Kidney glomerular epithelial cell (primary cell): ENCODE measurements around the gene ABCC1.
"Not testable (repeated sequence)": the region's sequence is repeated elsewhere in the genome, so short reads cannot be mapped to it uniquely, and the experiment has no call there.

ENCODE experiments used
- DNase-seq: peaks from one replicate; lab custom pipeline; 2025; lab: John Stamatoyannopoulos, UW

The ABCC1 gene

DNA sequence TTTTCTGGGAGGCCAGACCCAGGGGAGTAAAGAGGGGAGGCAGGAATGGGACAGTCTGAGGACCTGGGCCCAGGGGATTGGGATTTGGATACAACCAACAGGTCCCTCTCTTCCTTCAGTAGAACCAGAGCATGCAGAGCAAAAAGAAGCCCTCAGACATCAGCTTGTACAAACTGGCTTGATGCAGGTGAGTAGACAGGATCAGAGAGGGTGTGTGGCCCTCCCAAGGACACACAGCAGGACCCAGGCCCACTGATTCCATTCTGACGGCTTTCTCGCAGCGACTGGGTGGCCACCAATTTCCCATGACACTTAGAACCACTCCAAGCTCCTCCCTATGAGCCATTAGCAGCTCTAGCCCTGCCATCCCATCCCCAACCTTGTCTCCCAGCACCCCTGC is 210.2 kb downstream of the ABCC1 start:
- DNase-seq = no peak

DNA sequence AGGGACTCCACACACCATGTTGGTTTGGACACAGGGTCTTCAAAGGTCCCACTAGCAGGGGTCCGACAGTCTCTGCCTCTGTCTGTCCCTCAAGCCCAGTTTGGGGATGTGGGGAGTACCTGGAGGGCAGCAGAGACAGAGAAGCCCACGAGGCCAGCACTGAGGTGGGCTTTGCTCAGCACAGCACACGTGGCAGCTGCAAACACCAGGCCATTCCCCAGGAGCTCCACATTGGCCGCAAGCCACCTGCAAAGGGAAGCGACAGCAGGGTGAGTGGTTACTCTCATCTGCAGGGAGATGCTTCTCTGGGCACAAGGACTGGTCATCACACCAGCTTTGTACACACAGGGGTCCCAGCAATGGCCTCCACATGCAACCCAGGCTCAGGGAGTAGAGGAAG is 211.9 kb downstream of the ABCC1 start:
- no peak for DNase-seq

DNA sequence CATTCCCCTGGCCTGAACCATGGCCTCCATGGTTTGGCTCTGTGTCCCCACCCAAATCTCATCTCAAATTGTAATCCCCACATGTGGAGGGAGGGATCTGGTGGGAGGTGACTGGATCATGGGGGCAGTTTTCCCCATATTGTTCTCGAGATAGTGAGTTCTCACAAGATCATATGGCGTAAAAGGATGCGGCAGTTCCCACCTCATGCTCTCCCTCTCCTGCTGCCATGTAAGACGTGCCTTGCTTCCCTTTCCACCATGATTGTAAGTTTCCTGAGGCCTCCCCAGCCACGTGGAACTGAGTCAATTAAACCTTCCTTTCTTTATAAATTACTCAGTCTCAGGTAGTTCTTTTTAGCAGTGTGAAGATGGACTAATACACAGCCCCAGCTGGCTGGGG is 212.4 kb downstream of the ABCC1 start:
- DNase-seq = not testable (repeated sequence)

DNA sequence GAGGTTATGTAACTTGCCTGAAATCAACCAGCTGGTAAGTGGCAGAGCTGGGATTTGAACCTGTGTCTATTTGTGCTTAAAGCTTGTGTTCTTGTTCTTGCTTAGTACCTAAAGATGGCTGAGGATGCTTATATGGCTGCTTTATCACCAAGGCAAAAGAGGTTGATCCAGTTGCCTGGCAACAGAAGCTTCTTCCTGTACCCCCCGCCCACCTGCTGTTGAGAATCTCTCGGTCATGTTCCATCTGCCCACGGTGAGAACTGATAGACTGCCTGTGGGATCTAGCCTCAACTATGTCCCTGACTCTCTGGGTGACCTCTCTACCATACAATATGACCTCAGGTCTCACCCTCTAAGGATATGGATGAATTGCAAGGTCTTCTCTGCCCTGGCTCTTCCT is 213.2 kb downstream of the ABCC1 start:
- no peak for DNase-seq

DNA sequence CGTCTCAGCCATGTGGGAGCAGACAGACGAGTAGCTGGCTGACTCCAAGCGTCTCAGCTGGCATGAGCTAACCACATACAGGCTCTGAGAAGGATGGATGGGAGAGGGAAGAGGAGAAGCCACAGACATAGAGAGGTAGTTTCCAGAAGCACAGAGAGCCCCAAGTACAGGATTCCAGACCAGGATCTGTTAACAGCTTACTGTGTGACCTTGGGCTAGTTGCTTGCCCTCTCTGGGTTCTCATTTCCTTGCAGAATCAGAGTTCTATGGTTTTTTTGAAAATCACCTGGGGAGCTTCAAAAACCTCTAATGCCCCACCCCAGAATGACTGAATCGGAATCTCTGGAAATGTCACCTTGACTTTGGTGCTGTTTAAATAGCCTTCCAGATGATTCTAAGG is 213.7 kb downstream of the ABCC1 start:
- DNase-seq = no peak

DNA sequence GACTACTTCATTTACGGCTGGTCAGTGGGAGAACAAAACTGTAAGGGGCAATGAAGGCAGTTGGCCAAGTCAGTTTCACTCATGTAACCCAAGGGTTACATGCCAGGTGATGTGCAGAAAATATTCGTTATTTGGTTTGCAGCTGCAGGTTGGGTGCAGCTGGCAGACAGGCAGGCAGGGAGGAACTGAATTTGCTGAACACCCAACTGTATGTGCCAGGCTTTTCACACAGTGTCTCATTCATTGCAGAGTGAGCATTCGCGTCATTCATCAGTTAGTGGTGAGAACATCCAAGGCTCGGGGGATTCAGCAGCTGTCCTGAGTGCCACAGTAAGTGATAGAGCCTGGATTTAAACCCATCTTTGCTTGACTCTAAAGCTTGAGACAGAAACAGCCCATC is 214.2 kb downstream of the ABCC1 start:
- DNase-seq = no peak

DNA sequence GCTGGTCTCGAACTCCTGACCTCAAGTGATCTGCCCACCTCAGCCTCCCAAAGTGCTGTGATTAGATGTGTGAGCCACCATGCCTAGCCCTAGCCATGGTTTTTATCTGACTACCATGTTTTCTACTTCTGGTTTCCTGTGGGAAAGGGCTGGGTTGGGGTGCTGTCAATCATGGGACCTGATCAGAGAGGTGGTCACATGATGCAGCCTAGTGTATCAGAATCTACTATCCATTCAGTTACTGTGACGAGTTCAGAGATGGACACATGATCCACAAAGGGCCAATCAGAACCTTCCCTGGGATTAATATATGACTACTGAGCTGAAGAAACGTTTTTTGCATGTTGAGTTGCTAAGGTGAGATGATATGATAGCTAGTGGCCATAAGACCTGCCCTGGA is 214.8 kb downstream of the ABCC1 start:
- no peak for DNase-seq

DNA sequence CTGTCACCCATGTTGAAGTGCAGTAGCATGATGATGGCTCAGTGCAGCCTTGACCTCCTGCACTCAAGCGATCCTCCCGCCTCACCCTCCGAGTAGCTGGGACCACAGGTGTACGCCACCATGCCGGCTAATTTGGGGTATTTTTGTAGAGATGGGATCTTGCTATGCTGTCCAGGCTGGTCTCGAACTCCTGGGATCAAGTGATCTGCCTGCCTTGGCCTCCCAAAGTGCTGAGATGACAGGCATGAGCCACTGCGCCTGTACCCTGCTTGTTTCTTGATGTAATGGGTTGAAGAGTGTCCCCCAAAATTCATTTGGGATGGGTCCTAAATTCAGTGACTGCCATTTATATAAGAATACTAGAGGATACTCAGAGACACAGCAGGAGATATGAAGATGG is 216.7 kb downstream of the ABCC1 start:
- no peak for DNase-seq

DNA sequence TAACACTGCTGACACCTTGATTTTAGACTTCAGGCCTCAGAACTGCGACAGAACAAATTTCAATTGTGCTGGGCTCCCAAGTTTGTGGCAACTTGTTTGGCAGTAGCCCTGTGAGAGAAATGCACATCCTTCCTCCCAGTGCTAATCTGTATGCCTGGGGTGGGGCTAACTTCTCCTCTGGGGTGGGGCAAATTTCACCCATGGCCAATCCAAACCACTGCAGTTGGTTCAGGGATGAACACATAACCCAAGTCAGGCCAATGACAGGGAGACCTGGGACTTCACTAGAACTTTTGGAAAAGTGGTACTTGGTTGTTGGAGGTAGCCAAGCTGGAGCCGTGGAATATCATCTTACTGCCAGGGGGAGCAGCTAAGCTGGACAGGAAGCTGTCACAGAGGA is 217.5 kb downstream of the ABCC1 start:
- DNase-seq = no peak

DNA sequence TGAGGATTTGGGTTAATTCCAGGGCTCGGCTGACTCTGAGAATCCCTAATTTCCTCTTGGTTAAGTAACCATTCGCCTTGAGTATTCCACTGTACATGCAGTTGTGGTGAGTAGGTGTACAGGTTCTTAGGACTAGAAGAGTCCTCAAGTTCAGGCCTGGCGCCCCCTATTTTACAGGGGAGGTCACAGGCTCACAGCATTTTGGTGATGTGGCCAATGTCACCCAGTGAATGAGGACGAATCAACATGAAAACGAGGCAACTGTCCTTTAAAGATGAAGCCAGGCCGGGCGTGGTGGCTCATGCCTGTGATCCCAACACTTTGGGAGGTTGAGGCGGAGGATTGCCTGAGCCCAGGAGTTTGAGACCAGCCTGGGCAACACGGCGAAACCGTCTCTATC is 218.5 kb downstream of the ABCC1 start:
- no peak for DNase-seq

DNA sequence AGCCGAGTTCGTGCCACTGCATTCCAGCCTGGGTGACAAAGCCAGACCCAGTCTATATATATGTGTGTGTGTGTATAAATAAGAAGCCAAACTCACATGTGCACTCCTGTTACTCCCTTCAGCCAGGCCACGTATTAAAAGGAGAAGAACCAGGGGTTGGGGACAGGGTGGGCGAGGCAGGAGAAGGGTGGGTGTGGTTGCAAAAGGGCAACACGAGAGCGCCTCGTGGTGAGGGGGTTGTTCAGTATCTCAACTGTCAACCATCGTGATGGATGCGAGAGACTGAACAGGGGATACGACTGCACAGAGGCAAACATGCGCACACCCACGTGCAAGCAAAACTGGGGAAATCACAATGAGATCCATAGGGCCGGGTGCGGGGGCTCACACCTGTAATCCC is 219.0 kb downstream of the ABCC1 start:
- DNase-seq = no peak

DNA sequence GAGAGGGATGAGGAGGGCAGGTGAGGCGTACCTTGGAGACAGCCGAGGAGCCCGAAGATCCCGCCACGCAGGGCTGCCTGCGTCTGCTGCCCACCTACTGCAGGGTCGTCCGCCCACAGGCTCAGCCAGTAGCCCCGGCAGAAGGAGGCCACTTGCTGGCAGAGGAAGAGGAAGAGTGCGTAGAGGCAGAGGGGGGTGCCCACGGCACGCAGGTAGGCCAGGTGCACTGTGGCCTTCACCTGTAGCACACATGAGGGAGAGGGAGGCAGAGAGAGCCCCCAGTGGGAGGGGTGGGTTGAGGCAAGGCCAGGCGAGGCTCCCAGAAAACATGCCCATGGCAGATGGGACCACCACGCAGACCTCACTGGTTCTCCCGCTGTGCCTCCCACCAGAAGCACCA is 220.2 kb downstream of the ABCC1 start:
- DNase-seq = no peak

DNA sequence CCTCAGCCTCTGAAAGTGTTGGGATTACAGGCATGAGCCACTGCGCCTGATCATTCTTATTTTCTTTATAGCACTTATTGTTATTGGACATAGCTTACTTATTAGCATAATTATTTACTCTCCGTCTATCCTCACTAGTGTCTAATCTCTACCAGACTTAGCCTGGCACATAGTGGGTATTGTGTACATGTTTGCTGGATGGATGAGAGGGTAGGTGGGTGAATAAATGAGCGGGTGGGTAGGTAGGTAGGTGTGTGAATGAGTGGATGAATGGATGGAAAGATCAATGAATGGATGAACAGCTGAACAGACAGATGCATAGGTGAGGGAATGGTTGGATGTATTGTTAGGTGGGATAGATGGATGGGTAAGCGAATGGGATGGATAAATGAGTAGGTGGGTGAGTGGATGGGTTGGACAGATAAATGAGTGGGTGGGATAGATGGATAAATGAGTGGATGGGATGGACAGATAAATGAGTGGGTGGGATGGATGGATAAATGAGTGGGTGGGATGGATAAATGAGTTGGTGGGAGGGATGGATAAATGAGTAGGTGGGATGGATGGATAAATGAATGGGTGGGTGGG is 222.0 kb downstream of the ABCC1 start:
- DNase-seq = no peak

DNA sequence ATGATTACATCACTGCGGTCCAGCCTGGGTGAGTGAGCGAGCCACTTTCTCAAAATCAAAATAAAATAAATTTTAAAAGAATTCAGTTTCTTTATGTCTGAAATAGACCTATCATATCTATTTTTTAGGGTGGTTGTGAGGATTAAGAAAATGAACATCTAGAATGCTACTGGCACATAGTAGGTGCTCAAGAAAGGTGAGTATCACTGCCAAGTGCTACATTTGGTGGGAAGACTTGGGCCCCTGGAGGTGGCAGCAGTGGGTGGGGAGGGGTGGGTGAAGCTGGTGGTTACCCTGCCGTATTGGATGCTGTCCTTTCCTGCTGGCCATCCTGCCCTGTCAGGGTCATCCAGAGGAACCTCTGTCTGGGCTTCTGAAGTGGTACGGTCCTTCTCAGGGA is 223.6 kb downstream of the ABCC1 start:
- no peak for DNase-seq

DNA sequence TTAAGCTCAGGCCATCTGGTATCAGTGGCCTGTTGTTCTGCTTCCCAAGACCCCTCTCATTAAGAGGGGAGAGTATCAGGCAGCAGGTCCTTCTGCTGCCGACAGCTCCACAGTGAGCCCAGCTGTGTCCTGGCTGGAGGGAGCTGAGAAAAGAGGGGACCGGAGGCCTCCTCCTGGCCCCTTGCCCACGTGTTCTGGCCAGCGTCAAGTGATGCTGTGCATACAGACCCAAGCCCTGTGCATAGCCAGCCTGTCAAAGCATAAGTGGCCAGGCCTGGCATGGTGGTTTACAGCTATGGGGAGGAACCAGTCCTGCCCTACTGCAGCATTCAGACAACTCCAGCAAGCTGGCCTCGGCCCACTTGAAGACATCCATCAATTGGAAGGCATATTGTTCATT is 225.9 kb downstream of the ABCC1 start:
- no peak for DNase-seq

DNA sequence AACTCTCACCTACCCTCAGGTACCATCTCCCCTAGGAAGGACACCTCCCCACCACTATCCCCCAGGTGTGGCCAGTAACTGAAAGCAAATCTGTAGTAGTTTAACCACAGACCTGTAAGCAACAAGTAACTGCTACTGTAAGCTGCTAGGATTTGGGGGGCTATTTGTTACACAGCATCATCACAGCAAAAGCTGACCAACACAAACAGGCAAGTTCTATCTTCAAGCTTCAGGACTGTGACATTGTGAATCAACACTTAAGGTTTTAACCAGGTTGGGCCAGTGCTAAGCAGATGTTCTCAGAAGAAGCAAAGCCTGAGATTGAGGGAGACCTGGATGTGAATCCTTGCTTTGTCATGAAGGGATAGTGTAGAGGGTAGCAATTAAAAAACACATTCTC is 226.9 kb downstream of the ABCC1 start:
- no peak for DNase-seq

DNA sequence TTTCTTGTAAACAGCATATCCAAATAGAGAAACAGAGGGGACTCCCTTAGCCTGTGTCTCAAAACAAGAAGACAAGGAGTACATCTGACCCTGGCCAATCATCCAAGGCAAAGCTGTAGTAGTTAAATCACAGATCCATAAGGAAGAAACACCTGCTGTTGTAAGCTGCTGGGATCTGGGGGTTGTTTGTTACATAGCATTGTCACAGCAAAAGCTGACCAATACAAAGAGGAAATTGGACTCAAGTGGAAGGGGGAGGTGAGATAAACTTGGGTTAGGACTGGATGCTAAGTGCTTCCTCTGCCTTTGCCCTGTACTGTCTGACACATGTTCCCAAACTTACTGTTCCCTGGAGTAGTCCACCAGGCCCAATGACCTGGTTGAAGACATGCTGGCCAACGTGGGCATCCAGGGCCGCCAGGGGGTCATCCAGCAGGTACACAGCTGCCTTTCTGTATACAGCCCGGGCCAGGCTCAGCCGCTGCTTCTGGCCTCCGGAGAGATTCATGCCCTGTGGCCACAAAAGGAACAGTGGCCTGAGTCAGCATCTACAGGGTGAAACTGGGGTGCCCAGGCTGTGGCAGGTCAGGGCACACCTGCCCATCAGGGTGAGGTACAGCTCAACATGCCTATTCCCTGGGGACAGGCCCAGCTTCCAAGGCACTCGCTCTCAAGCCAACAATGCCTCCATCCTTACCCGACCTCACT is 229.2 kb downstream of the ABCC1 start:
- no peak for DNase-seq

DNA sequence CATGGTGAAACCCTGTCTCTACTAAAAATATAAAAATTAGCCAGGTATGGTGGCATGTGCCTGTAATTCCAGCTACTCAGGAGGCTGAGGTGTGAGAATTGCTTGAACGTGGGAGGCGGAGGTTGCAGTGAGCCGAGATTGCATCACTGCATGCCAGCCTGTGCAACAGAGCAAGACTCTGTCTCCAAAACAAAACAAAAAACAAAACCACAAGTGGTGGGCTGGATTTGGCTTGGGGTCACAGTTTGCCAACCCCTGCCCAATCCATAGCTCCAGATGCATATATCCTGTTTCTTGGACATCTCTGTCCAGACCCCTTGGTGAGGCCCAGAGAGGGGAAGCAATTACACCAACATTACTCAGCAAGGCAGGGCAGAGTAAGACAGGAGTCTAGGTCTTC is 232.3 kb downstream of the ABCC1 start:
- DNase-seq = peak; percentile 41

DNA sequence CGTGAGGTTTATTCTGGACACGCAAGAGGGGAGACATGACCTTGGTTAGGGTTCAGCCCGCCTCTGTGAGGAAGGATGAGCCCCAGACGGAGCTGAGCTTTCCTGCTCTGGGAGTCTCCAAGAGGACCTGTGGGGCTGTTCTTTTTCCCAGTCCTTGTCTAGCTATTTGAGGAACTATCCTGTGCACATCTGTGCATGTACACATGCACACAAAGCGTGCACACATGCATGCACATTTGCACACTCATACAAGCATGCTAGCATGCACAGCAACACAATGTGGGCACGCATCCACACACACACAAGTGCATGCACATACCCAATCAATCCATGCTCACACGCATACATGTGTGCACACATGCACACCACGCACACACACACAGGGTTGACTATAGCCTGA is 233.5 kb downstream of the ABCC1 start:
- no peak for DNase-seq

DNA sequence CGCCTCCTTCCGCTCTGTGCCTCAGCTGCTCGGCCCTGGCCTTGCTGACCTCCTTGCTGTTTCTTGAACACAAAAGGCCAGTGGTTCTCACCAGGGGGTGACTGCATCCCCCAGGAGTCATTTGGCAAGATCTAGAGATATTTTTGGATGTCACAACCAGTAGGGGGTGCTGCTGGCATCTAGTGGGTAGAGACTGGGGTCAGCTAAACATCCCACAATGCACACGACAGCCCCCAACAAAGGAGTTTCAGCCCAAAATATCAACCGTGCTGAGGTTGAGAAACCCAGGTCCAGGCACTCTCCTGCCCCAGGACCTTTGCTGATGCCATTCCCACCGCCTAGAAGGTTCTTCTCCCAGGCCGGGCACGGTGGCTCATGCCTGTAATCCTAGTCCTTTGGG is 234.1 kb downstream of the ABCC1 start:
- DNase-seq = no peak

DNA sequence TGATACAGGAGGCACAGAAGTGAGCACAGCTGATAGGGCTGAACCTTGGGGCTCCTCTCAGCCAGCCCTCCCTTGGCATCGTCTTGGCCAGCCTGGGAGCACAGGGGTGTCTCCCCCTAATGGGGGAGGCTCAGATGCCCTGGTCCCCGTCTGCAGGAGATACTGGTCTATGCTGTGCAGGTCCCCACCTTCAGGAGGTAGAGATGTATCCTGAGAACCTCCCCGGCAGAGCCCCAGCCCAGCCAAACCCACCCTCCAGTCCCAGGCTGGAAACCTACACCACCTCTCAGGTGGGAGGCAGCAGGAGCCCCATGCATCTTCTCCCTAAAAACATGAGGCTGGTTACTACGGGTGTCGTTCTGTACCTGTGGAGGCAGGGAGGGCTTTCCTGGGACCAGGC is 235.2 kb downstream of the ABCC1 start:
- DNase-seq = no peak

DNA sequence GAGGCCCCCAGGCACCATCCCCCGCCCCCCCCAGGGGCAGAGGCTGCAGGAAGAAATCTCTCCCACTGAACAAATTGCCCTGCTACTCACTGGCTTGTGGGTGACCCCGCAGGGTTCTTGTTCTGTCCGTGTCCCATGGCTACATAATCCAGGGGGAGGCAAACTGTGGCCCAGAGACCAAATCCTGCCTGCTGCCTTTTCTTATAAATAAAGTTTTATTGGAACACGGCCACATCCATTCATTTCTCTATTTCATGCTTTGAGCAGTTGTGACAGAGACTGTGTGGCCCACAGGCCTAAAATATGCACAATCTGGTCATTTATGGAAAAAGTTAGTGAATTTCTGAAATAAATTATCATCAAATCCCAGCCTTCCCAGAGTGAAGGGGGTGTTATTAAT is 235.7 kb downstream of the ABCC1 start:
- DNase-seq = no peak

DNA sequence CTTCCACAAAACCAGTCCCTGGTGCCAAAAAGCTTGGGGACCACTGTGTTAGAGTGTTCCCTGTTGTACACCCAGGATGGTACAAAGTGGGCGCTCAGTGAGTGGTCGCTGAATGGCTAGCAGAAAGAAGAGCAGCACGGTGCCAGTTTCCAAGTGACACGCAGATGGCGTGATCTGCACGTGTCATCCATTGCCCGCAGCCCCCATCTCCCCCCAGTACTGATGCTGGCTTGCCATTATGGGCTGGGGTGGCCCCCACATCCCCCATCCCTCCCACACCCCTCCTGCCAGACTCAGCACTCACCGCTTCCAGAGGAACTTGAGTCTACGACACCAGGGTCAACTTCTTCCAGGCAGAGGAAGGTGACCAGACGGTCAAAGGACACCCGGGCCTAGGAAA is 237.4 kb downstream of the ABCC1 start:
- no peak for DNase-seq

DNA sequence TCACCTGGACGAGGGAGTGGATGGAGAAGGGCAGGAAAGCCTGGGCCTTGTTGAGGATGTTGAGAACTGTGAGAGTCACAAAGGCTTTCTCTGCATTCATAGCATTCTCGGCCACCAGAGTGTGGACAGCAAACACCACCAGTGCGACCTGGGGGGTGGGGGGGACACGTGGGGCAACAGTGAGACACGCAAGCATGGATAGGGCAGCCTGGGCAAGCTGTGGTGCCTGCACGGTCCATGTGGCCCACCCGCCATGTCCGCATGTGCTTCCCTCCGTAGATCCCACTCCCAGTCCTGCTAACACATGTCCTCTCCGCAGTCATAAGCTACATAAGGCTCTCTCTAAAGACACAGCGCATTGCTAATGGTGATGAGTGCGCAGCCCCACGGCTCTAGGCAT is 239.4 kb downstream of the ABCC1 start:
- DNase-seq = no peak
